GM18873 (cell line): Measurements from ENCODE around the gene NTM.

ENCODE experiments used
- ATAC-seq: cut with Tn5 transposase; IDR thresholded peaks from one replicate; pipeline ENCODE4 v1.9.1; 2021; ENCODE audit warnings: mild to moderate bottlenecking, moderate library complexity, moderate number of reproducible peaks; ENCODE audit not compliant: unreplicated experiment, low FRiP score

The NTM gene

DNA sequence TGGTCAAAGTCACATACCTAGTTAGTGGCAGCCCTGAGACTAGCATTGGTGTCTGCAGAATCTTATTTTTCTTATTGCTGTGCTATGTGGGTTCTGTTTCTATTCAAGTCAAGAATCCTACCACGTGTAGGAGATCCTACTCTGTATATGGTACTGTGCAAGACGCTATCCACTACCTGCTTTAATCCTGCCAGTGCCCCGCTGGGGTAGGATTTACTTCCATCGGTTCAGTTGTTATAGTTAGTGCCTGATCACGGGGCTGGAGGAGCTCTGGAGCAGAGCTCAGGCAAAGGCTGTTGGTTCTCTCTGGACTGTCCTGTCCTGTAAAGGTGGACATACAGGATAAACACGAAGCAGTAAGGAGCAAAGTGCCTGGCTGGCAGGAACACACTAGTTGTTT is 167.9 kb downstream of the NTM start:
- ATAC-seq, result no peak

DNA sequence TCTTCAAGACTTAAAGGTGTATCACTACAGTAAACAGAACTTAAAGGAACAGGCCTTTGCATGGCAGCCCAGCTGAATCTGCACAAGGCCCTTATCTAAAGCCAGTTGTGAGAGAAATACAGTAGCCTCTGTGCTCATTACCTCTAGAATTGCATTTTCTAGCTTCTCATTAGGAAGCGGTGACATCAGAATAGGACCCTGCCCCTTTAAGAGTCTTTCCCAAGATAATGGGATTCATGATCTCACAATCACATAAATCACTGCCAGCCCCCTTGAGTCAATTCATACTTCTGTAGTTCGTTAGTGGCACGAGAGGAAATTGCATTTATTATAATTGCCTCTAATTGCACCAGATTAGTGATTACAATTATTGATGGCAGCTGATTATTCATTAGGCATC is 170.3 kb downstream of the NTM start:
- no peak for ATAC-seq

DNA sequence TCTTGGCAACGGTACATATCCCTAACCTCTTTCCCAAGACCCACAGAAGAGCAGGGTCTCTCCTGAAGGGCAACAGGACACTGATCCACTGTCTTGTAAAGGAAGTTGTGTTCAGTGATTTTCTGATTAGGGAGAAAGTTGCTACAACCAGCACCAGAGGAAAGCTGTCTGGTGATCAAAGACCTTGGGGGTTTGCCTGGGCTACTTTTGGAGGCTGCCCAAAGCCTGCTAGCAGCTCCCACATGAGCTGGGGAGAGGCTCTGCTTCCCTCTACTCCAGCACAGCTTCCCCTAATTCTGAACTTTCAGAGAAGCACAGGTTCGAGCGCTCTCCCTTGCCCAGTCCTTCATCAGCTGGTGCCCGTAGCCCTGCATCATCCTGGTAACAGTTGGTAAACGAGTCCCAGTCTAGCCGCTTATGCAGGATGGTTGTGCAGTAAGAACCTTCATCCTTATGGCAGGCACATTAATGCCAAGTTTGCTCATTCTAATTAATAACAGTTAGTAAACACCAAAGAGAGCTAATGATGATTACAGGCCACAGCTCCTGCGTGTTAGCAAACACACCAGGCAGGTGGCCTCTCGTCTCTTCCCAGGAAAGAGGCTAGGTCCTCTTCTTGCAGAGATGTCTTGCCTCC is 173.1 kb downstream of the NTM start:
- ATAC-seq, result no peak

DNA sequence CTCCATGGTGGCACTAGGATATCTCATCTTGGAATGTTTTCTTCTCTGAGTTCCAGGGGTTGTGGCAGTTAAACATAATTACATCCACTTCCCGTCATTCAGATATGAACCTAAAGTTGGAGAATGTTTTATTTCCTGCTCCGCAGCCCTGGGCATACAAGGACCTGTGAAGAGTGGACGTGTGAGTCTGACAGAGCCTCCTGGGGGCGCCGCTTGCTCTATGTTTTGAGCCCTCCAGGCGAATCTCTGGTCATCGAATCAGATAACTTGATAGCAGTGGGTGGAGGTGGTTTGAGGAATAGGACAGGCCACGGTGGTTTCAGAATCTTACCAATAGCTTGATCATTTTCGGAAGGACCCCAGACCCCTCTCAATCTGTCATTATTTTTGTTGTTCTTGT is 174.2 kb downstream of the NTM start:
- ATAC-seq, result no peak

DNA sequence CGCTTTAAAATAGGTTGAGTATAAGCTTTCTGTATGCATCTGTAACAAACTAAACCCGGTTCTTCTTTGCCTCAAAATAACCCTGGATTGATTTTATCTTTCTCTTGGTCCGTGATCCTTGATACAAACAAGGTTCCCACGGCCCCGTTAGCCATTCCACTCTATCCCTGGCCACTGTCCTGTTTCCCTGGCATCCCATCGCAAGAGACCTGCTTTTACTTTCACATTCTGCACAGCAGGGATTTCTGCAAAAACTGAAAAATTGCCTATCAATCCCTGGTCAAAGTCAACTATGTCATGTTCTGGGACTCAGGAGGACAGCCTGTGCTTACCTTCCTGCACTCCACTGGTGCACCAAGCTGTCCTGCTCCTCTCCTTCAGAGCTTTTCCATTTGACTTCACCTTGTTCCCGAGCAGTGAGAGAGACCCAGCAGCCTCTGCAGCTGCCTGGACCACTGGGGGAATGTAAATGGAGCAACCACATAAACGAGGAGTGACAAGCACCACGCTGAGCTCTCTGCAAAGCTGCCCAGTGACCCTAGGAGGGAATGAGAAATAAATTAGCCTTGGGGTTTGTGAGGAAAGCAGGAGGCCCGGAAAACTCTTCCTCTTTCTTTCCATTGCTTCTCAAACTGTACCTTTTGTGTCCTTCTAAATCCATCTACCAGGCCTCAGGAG is 175.9 kb downstream of the NTM start:
- no peak for ATAC-seq

DNA sequence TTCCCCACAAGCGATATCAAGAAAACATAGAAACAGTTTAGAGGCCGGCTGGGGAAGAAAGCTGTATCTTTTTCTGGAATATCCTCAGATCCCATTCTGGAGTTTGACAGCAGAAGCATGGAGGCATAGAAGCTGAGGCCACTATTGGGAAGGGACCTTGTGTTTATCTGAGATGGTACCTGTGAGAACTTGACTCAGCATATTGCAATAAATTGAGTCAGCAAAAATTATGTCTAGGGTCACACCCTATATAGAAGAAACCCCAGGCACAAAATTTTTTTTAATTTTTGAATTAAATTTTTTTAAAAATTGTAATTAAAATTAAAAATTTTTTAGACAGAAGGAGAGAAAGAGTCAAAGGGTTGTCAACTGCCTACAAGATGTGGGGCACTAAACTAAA is 178.7 kb downstream of the NTM start:
- no peak for ATAC-seq

DNA sequence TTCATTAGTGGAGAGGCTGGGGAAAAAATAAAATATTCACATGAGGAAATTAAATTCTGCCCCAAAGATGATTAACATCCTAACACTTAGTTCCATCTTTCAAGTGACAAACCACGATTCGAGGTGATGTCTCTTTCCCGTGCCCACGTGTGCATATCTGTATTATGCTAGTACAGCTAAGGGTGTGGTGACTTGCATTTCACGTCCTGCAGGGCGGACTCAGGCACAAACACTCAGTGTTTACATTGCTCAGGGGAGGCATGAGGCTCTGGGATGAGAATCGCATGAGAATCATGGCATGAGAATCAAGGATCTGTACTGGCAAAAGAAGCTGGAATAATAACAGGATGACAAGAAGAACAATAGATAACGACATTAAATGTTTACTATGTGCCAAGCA is 179.4 kb downstream of the NTM start:
- no peak for ATAC-seq

DNA sequence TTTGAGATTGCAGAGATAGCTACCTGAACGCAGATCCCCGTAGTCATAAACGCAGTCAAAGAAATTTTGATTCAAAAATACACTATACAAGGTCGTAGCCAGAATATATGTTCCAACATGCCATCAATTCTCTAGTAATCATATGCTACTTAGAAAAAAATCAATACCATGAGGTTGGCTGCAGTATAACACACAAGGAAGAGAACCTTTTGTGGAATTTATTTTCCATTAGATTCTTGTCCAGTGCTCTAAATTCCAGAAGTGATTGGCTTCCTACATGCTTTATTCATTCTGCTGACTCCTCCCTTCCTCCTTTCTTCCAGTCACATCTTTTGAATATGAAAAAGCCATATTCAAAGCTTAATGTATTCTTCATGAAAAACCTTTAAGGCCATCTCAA is 189.9 kb downstream of the NTM start:
- ATAC-seq, result no peak

DNA sequence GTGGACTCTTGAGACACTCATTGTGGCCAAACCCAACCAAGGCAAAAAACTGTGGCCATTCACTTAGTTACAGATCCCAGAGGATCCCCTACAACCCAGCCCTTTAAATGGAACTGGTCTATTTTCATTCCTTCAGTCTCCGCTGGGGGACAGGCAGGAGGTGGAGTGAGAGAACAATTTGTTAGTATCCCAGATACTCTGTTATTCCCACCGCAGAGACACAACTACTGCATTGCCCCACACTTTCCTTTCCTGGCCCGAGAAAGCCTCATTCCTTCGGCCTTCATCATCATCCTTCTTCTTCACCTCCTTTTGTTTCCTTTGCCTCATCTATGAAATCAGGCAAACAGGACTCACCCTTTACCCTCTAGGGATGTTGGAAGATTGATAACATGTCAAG is 191.1 kb downstream of the NTM start:
- ATAC-seq, result no peak

DNA sequence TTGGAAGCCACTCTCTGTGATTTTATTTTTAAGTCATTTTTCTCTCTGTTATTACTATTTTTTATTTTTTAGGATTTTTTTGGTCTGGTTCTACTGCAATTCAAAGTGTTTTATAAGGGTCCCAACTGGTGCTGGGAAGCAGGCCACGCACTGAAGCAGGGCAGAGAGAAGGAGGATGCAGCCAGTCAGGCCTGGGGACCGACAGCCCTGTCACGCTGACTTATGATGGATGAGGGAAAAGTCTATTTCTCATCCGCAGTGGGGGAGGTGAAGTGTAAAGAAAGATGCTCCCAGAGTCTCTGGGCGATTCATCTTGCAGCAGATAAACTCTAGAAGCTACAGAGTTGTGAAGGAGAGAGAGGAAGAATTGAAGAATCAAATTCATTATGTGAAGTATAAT is 191.6 kb downstream of the NTM start:
- ATAC-seq, result no peak

DNA sequence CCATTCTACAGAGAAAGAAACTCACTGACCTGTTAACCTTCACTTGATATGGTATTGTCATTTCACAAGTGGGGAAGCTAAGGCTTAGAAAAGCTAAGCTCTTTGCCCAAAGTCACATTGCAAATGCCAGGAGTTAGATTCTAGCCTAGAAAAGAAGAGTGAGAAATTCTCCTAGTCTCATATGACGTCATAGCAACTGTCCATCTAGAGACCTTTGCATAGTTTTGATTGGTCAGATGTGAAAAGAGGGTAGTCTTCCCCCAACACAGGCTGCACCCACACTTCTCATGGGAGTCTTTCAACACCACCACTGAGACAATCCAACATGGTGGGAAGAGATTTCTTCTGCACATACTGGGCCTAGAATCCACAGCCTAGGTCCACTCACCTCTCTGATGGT is 197.9 kb downstream of the NTM start:
- no peak for ATAC-seq

DNA sequence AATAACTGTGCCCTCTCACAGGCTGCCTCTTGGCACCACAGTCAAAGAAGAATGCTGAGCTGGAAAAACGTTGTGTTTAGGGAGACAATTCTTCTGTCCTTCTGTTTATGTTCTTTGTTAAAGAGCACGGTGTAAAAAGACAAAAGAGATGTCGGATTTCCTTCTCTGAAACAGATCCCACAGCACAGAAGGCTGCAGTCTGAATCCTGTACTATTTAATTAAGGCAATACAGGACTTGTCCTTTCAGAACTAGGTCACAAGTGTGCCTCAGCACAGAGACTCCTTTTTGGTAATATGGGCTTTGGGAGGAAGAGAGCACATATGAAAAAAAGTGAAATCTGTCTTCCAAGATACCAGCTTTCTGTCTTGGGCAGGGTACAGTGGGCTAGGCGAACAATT is 201.2 kb downstream of the NTM start:
- ATAC-seq, result no peak

DNA sequence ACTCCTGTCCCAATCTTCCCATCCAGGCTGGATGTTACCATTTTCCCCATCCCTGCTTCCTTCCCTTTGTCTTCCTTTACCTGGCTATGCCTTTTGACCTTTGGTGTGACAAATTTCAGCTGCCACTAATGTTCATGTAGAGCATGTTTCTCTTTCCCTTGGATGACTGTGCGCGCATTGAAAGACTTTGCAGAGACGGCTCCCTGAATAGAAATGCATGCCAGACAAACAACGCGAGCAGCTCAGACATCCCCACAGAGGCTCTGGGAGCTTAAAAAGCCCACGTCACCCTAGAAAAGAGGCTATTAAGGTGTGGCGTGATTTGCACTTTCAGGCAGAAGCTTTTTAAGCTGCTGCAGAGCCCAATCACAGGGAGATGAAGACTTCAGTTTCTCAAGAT is 202.0 kb downstream of the NTM start:
- no peak for ATAC-seq

DNA sequence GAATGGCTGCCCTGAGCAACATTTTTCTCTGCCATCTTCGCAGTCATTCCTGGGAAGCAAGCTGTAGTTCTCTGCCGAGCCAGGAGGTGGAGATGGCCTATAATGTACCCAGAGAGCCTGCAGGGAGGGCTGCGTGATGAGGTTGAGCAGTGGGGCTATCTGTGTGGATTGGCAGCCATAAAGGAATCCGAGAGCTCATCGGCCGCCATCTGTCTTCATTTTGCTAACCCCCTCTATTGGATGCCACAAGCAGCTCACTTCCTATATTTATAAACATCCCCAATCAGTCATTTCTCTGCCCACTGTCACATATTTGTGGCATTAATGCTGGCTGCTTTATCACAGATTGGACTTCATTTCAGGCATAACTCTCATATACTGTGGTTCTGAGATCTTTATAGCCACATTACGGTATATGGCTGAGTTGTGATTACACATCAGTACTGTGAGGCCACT is 209.5 kb downstream of the NTM start:
- no peak for ATAC-seq

DNA sequence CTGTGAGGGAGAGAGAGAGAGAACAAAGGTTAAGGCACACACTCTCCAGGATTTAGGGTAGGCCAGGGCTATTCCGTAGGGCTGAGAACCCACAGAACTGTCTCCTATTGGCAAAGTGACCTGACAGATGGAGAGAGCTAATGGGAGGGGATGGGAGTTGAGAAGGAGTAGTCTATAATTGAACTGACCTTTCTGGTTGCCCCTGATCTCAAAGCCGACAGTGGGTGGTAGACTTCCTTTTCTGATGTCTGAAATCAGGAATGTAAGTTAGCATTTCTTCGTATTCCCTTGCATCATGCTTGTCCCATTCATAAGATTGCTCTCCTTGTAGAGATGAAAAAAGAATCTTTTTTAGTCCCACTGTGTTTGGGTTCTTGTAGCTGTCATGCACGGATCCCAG is 210.1 kb downstream of the NTM start:
- ATAC-seq, result no peak

DNA sequence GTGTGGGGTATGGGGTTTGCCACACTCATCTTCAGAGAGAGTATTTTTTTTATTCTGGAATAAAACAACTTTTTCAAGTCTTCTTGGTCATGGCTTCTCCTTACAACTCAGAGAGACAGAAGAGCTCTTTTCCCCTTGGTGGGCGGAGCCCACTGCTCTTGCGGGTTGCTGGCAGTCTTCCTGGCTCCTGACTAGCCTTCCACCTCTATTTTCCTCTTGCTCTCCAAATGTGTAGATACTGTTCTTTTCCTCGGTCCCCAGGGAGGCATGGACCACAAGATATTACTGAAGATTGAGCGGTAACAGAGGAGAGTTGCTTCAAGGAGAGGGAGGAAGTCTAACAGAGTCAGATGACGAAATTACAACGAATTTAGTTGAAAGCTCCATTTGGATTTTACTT is 210.6 kb downstream of the NTM start:
- ATAC-seq, result no peak

DNA sequence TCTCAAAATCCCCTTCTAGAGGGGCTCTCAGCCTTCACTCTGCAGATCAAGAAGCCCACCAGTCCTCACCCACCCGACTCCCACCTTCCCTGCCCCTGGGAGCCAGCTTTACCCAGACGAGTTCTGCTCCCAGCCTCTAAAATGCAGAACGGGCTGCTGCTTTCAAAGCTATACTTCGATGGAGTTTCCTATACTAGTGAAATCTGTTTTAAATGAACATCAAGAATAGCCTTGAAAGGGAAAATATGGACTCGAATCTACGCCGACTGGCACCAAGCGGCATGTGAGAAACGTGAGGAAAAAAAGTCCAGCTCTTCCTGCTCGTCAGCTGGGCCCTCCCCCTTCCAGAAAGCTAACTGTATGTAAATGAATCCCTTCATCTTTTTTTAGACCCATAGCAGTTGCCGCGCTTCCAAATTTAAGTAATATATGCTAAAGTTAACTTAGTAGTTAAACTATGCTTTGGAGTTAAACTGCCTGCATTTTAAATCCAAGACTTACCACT is 211.7 kb downstream of the NTM start:
- ATAC-seq, result no peak

DNA sequence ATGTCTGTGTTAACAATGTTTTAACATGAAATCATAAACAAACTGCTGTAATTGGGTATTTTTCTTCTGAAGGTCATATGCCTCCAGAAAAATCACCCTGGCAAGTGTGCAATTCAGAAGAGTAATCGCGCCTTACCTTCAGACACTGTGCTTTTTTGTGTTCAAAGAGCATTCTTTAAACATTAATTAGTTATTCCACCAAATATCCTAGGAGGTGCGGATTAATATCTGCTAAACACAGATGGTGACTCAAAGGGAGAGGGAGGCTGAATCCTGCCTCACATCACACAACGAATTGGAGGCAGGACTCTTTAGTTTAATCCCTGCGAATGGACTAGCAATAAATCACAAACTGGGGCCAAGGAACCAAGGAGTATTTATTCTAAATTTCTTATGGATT is 213.0 kb downstream of the NTM start:
- no peak for ATAC-seq

DNA sequence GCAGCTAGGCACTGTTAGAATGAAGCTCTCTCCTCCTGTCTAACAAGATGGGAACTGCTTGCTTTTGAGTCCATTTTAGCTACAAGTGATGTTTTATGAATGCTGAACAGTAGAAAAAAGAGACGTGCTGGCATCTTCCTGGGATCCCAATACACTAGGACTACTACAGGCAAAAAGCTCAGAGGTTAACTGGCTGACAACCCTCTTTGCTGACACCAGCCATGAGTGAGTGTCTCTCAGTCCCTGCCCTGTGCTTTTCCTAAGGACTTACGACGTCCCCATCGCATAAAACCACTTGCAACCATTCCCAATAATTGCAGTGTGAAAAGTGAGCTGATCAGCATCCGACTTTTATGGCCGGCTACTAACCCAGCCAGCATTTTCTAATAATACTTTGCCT is 213.5 kb downstream of the NTM start:
- no peak for ATAC-seq

DNA sequence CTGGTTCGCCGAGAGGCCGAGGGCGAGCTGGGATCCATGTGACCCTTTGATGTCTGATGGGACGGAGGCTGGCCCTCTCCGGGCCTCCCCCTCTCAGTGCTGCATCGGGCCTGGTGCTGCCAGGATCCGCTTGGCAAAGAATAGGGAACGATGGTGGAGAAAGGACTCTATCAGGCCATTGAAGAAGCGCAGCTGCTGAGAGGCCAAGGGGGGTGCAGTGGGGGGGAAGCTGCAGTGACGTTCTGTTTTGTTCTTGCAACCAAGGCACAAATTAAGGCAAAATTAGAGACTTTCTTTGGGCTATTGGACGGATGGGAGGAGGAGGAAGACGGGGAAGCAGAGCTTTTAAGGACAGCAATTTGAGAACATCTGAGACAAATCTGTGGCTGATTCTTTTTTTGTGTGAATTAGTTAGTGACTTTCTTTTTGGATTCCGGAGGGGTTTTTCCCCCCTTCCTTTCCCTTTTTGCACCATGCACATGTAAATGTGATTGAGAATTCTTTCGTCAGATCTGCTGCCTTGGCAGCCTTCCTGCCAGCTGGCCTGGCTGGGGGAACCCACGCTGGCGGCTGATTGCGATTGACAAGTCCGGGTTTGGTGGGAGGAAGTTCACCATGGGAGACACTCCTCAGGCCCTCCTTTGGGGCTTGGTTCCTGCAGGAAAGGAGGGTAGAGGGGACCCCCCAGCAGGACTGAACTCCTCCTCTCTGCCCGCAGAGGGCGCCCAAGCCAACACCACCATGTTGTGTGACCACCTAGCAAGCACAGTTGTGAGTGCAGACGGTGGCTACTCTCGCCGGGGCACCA is 214.6 kb downstream of the NTM start:
- no peak for ATAC-seq

DNA sequence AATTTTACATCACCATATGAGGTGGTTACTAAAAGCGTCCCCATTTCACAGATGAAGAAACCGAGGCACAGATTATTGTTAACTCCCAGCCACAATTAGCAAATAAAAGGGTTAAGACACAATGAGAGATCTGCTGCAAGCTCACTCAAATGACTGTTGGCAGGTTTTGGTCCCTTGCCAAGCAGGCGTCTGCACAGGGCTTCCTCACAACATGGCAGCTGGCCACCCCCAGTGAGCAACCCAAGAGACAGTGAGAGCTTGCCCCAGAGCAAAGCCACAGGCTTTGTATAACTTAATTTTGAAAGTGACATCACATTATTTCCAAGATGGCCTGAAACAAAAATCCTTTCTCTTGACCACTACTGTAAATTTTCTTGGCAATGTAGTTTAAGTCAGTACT is 217.6 kb downstream of the NTM start:
- ATAC-seq, result no peak

DNA sequence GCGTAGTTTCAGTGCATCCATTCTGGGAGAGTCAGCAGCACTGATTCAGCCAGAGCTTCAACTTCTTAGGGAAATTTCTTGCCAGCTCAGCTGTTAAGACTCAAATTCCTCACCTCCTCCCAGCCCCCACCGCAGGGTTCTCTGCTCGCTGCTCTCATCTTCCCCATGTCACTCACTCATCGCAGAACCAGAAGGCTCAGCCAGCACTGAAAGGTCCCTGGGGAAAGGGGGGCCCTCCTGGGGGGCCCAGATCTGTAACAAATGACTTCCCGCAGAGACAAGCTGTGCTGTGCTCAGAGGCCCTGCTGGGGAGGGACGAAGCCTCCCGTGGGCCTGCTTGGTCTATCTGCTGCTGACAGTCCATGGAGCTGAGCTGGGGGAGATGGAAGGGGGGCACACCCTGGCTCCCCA is 220.6 kb downstream of the NTM start:
- ATAC-seq, result no peak
